ENCODE data around the gene LSAMP.

The LSAMP gene

DNA sequence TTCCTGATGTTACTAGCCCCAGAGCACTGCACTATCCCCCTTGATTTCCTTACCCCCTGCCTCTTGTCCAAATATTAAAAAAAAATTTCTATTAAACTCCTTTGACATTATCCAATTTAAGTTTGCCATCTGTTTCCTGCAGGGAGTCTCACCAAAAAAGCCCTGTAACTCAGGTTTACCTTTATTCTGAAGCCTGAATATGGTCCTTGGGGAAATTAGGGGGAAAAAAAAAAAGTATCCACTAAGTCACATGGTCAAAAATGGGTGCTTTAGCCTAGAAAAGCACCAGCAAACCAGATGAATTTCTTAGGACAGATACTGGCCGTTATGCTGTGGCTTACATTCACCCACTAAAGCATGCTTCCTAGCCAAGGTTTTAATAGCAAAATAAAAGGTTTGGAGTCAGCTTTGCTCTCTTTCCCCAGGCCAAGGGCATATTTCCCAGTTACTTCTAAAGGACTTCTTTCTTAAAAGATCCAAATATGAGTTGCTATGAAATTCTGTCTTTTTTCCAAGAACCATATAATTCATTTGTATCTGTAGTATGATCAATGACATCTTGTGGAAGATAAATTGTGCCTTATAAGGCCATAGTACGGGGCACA, 394.9 kb downstream of the LSAMP start:
- DNase-seq = no peak

DNA sequence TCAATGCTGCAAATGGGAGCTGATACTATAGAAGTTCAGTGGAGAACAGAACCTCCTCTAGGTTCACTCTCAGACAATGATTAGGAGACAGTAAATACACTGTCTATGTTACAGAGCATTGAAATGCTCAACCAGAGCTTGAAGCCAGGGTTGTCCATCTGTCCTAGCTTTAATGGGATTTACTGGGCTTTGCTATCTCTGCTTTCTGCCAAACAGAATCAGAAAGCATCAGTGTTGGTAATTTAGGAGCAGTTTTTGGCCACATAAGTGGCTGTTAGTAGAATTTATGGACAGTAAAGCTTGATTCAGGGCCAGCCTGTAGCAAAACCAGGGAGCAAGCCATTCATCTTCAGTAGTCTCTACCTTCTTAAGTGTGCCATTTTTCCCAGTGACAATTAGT, 396.3 kb downstream of the LSAMP start:
- DNase-seq = no peak

DNA sequence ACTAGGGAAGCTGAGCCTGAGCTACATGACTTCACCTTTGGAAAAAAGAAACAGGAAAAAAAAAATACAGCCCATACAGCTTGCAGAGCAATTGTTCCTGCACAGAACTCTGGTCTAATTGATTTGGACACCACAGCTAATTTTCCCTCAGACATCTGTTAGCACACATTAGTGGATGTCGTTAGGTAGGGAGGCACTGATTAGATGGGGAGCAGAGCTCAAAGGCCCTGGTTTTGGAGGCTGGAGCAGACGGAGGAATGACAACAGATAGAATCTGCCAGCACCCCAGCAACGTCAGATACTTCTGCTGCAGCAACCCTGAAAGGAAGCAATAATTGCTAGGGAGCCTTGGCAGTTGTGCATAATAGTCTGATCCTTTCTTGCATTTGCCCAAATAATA, 398.9 kb downstream of the LSAMP start:
- peak; percentile 91 for DNase-seq

DNA sequence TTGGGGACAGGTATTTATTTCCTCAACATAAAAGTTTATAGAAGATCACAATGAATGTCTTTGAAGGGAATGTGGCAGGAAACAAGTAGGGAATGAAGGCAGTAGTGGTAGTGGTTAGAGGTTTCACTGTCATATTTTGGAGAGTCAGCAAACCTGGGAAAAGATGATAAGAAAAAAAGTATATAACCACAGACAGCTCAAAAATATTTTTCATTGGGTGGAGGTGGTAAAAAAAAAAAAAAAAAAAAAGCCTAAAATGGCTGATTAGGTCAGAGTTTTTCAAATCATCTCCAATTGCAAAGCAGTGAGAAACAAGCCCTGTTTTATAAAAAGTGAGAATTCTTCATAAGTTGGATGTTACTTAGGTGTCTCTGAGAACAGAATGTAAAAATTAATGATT, 400.0 kb downstream of the LSAMP start:
- DNase-seq = no peak

DNA sequence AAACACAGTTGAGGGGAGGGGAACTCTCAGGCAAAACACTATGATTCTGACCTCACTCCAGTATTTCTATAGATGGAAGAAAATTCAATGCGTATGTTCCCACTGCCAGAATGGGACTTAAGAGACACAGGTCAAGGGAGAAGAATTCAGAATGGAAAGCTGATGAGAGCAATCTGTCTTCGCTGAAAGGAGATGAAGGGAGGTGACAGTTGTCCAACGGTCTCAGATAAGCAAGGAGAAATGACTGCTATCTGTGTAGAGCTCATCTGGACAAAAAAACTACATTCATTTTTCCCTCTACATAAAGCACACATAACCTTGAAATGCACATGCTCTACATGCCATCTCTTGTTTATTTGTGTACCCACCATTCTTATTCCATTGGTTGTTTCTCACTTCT, 405.1 kb downstream of the LSAMP start:
- no peak for DNase-seq

DNA sequence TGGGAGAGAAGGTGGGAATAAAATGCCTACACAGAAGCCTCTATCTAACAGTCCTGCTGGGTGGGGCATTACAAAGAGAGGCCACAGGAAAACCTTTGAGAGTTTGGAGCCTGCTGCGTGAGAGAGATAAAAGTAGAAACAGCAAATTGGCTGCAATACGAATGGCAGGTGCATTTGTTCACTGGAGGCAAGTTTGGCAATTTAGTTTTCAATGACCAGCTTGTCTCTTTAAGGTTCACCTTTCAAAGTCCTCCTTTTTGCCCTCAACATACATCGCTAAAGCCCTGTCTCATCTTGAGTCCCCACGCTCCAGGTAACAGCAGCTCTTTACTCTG, 405.7 kb downstream of the LSAMP start:
- no peak for DNase-seq

DNA sequence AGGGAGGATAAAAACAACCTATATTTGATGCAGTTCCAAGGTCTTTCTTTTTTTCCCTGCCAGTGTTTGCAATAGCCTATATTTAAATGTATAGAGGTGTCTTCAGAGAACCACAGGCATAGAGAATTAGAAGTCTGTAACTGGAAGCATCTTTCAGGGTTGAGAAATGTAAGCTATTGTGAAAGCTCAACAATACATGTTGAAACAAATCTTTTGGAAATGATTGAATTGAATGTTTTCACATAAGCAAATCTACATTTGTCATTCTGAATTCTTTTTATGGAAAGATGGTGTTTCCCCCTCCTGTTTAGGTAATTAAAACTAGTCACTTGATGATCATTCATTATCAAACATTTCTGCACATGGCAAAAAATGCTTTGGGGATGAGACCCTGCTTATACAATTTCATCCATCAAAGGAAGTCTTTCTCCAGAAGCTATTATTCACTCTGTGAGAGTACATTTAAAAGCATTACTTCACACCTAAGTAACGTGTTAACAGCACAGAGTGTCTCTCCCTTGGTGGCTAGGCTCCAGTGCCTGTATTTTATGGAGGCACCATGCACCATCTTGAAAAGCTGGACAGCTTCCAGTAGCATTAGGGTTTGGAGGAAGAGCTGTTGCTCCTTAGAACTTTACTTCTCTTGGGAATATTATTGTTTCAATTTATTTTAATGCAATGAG, 406.2 kb downstream of the LSAMP start:
- DNase-seq = no peak

DNA sequence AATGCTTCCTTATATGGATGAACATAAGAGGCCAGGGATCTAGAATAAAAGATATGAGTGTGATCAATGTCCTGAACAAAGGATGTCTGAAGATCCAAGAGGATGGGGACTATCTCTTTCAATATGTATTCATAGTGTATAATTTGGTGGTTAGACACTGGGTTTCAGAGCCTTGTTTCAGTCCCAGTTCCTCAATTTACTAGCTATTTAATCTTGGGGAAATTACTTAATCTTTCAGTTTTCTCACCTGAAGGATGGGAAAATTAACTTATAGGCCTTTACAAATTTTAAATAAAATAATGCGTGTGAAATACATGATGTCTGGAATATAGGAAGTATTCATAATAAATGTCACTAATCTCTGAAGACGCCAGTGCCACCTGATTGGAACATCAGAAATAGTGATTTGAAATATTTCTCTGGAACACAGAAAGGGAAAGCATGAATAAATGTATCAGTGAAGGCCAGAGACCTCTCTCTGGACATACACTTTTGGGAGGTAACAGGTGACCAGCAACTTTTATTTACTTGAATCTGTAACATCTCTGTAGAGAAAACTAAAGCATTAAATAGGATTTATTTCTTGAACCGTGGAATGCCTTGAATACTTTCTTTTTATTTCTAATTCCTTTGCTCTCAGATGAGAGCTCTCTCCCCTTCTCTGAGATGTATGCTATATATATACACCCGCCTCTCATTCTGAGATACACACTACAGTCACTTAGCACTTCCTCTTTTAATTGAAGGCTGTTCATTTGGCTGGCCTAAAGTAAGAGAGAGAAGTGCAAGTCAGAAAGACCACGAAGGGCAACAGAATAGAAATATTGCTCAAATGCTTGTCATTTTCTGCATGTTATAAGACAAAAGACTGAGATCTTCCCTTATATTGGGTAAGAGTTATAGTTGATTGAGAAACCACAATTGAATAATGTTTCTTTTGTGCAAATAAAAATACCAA, 407.1 kb downstream of the LSAMP start:
- no peak for DNase-seq

DNA sequence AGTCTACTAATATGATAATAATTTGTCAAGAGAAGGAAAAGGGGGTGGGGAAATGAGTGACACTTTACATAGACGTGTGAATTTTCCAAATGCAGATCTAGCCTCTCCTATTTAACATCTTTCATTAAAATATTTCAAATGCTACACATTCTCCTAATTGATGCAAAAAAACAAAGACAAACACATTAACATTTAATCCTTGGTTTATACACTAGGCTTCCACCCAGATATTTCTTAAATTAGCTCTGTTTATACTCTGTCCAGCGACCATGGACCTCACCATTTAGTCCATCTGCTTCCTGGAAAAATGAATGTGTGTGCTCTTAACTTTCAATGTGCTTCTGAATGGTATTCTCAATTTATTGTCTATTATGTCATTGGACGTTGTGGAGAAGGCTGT, 409.9 kb downstream of the LSAMP start:
- DNase-seq = no peak

DNA sequence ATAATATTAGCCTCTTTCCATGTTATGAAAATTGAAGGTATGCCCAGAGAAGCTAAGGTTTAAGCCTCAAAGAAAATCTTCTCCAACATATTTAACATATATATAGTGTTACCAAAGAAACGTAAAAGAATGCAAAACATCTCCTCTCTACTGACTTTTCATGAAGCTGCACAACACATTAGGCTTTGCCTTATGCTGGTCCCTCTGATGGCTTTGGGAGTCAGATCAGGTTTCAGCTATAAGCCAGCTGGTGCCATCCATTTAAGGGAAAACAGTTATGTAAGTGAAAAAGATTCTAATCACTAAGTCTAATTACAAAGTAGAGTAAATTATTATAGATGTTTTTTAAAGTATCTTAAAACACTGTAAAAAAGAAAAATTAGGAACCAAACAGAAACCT, 410.5 kb downstream of the LSAMP start:
- peak; percentile 52 for DNase-seq

DNA sequence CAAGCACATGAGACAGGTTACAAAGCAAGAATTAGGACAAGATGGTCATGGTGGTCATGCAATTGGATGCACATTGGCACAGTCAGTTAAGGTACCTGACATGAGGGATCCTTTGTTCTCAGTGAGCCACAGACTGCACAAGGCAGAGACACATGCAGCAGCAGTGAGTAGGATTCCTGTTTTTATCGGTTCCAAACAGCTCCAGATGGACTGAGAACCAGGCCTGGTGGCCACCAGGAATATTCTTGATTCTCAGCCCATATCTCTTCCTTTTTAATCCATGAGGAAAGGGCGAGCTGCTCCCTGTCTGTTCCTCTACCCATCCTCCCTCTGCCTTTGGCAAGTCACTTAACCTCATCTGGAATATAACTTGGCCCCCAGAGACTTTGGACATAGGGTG, 411.2 kb downstream of the LSAMP start:
- DNase-seq = peak; percentile 63

DNA sequence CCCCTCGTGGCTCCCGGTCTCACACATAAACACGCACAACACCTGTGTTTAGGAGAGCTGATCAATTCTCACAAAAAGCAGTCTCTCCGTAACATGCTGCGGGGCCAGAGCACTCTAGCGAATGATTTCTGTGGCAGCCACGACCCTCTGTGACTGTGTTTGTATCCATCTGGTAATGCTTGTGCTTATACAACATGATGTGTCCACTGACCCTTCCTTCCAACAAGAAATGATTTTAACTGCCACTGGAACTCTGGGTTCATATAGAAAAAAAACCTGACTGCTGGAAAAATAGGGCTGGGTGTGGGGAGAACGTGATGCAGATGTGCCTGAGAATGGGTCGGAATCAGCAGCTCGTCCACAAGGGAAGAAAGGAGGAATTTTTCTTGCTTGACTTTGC, 411.8 kb downstream of the LSAMP start:
- peak; percentile 92 for DNase-seq

DNA sequence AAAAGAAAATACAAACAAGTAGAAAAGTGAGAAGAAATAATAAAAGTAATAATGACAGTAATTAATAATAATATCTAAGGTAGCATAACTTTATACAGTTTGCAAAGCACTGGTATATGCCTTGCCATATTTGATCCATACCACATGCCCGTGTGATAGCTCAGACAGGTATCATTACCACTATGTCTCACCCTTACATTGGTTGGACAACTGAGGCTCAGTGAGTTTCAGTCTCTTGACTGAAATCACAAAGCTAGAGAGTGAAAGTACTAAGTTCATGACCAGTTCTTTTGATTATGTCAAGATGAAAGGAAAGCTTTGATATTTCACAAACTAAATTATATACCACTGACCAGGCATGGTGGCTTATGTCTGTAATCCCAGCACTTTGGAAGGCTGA, 413.1 kb downstream of the LSAMP start:
- no peak for DNase-seq

DNA sequence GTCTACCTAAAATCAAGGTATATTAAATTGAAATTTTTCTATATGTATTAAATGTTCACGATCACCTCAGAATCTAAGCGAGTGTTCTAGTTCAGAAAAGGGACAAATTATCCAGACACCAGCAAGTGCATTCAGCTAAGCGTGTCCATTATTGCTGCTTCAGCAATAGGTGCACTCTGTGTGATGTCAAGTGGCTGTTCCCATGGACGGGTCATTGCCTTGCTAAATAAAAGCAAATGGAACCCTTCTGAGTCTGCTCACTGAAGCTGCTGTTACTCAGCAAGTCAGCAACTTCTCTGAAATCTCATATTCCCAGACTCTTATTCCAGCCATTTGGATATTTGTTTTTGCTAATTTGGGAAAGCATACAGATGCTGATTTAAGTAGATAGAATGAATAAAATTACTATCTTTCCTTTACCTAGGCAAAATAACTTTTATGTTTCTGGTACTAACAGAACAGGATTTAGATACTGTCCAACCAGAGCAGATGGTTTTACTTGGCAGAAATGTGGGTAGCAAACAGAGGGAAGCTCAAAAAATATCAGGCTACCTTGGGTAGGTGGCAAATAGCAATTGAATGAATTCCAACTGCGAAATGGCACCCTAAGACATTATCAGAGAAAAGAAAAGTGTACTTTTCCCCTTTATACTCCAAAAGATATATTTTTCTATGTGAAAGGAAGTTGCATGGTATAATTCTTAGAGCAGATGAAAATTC, 415.0 kb downstream of the LSAMP start:
- DNase-seq = peak; percentile 38

DNA sequence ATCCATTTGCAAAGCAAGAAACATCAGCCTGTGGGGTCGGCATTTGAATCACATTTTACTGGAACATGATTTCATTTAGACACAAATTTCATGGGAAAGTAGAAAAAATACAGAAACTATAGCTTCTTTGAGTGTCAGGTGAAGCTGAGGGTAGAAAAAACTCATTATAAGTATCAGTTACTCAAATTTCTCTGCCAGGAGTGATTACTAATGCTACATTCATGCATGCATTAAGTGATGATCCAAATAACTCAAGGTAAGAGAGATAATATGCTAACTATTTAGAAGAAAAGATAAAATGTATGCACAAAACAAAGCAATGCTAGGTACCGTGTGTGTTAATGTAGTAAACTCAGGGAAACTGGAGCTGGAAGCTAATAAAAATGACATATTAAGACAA, 416.0 kb downstream of the LSAMP start:
- DNase-seq = no peak

DNA sequence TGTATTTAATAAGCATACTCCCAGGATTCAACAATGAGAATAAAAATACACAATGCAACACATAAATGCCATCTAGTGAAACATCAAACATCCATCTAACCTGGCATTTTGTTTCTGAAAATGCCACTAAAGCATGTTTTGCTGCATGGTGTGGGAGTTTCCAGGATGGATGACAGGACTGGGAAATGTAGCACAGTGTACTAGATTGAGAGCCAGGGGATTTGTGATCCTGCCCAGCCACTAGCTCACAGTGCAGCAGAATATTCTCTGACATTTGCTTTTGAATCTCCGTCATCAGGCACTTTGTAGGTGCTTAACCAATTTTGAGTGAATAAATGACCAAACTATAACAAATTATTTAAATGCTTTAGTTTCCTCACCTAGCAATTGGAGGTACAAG, 417.1 kb downstream of the LSAMP start:
- no peak for DNase-seq

DNA sequence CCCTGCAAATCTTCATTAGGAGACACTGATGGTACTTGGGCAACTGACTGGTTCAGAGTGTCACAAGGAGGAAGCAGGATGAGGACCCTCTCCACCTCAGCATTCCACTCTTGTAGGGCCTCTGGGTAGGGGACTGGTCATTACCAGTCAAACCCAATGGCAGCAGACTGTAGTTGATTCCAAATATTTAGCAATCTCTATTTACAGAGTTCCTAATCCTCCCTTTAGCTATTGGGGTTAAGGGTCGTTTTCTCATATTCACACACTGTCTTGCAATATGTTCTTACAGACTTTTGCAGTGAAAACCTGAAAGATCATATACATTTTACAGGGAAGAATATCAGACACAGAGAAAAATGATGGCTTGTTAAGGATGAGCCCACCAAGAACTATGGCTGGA, 424.3 kb downstream of the LSAMP start:
- DNase-seq = no peak

DNA sequence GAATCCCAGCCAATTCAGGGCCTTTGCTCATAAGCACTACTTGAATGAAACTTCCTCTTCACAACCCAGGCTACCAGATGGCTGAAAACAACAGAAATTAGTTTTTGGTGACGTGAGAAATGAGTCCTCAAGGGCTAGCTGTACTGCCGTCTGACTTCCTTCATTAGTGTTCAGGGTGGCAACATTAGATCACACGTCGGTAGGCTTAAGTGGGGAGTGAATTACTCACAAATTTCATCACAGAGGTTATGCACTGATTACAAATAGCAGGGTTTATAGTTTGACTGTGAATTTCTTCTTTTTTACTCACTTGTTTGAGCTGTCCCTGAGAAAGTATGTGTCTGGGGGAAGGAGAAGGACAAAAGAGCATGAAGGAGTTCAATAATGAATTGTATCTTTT, 424.8 kb downstream of the LSAMP start:
- no peak for DNase-seq

DNA sequence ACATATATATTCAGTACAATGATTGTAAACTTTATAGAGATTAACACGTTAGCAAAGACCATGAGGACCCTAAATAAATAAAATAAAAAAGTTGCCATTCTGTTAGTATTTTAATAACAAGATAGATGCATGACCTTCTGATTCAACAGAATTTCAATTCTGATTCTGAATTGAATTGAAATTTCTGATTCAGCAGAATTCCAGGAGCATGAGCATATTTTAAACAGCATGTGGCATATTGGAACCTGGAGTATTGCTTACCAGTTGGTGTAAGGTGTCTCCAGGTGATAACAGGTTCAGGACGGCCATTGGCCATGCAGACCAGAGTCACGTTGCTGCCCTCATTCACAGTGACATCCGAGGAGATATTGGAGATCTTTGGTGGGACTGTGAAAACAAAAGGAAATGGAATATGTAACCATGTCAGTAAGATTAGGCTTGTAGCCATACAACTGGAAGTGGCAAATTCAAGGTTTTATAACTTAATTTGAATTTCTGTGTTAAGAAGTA, 426.0 kb downstream of the LSAMP start:
- no peak for DNase-seq

DNA sequence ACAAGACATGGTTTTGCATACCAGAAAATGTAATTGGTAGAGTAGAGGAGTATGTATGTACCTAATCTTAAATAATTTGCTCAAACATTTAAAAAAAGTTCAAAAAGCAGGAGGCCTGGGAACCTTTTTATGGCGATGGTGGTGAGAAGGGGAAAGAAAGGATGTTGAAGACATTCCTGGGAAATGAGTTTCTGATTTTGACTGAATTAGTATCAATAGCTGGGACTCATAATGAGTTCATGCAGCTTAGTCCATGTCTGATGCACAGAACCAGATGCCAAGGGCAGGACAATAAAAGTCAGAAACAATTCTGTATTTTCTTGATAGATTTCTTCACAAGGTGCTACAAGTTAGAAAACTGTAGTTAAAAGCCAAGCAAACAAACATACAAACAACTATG, 426.6 kb downstream of the LSAMP start:
- no peak for DNase-seq

DNA sequence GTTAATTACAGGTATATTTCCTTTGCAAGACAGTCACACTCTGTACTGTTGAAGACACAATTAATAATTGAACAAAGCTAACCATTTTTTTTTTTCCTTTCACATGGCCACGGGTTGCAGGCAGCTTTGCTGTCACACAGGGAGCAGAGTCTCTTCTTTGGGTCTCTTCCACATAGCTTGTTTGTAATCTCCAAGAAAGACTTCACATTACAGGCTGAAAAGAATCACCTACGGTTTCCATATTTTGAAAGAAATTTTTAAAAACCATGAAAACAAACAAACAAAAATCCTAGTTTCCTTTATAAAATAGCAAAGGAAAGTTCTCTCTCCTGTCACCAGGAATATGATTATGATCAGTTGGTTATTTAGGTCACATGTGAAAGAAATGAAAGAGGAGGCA, 429.4 kb downstream of the LSAMP start:
- DNase-seq = peak; percentile 50

DNA sequence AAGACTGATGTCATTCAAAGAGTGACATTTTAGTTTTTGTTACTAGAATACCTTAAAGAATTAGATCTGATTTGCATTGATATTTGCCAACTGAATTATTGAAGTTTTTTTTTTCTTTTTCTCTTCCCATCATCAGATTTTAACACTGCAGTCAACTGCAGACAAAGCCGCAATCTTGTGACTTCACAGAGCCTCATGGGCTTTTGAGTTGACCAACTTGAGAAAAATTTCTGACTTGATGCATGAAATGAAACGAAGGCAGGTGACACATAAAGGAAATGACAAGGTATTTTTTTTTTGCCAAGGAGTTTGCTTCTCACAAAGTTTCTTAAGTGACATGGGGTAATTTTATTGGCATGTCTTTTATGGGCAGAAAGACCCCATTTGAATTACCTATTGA, 438.3 kb downstream of the LSAMP start:
- DNase-seq = no peak

DNA sequence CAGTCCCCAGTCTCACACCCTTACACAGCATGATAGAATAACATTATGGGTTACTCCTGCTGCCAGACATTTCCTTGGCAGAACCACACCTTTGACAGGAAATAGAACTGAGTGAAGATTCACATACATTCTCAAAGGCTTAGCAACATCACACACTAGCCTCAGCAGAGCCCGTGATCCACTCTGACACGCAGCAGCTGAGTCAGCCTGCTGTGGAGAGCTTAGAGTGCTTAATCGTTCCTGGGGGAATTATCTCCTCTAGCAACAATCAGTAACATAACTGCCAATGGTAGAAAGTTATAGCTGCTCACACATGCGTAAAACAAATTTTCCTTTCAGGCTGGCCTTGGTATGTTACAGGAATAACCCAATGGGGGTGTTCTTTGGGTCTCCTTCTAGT, 439.9 kb downstream of the LSAMP start:
- DNase-seq = peak; percentile 85
